BJ (cell line): ENCODE data around the gene SORCS2. TPM values are rescaled to one million over a fixed set of nuclear protein-coding genes. Genes with fewer than 3 reads are reported as not detected.

Source experiments
- CTCF ChIA-PET: fragments of 350-600 bp; formaldehyde crosslinking; extraction: SDS; loops from one replicate; lab custom pipeline; 2021; ENCODE audit warnings: antibody characterized with exemption, inconsistent platforms; lab: Yijun Ruan, JAX
- POLR2A ChIA-PET: fragments of 300-600 bp; sonication (Branson Sonifier 250); formaldehyde crosslinking; extraction: SDS; loops from one replicate; lab custom pipeline; 2021; ENCODE audit warnings: antibody characterized with exemption; lab: Charles Lee
- DNase-seq: peaks from one replicate; pipeline ENCODE4 v3.0.0-alpha.2; 2011; ENCODE audit warnings: low read depth
- H3K27me3 ChIP-seq: 2 replicates; pipeline ENCODE4 v1.6.0; 2011; ENCODE audit warnings: low read length; ENCODE audit not compliant: control insufficient read depth, insufficient read depth
- H3K36me3 ChIP-seq: 2 replicates; pipeline ENCODE4 v1.5.1; 2011; ENCODE audit warnings: low read length; ENCODE audit not compliant: control insufficient read depth, insufficient read depth
- H3K4me3 ChIP-seq: 2 replicates; pipeline ENCODE4 v1.5.1; 2011; ENCODE audit warnings: low read depth, mild to moderate bottlenecking, control low read depth, low read length
- CTCF ChIP-seq: IDR thresholded peaks from 2 replicates; pipeline ENCODE4 v1.5.1; 2011; ENCODE audit warnings: low read depth, mild to moderate bottlenecking, control low read depth, inconsistent platforms, low read length, moderate library complexity; ENCODE audit not compliant: insufficient read depth
- polyA plus RNA-seq: library from polyadenylated mRNA; depleted of rRNA; stranded (reverse); fragments of >200 nt; gene quantifications from 2 replicates; pipeline ENCODE4 v1.2.3, GENCODE V29; 2011

The SORCS2 gene
- polyA plus RNA-seq, 1 experiment, result 0.63 TPM

GRCh38 chr4:7268941-7269340, 76.6 kb downstream of the SORCS2 start:
- Histone ChIP-seq H3K36me3 (no peaks in the 10 kb centered on the region), H3K4me3 (no peak overlapping the region), H3K27me3 (peaks cover 2% of the 10 kb centered on the region)
- POLR2A ChIA-PET, result no interaction called here
- CTCF ChIA-PET, result no interaction called here
- no peak for TF ChIP-seq CTCF
- DNase-seq, result no peak

GRCh38 chr4:7270121-7270520, 77.8 kb downstream of the SORCS2 start:
- POLR2A ChIA-PET, result no interaction called here
- CTCF ChIA-PET, result no interaction called here
- Histone ChIP-seq H3K4me3 (no peak overlapping the region), H3K36me3 (no peaks in the 10 kb centered on the region), H3K27me3 (peaks cover 2% of the 10 kb centered on the region)
- TF ChIP-seq CTCF, result no peak
- DNase-seq, result no peak

GRCh38 chr4:7272404-7272803, 80.1 kb downstream of the SORCS2 start:
- H3K27me3 ChIP-seq, result peaks cover 4% of the 10 kb centered on the region
- ChIA-PET POLR2A (no interaction called here), CTCF (no interaction called here)
- no peak overlapping the region for H3K4me3 ChIP-seq
- TF ChIP-seq CTCF, result no peak
- DNase-seq, result no peak
- no peaks in the 10 kb centered on the region for H3K36me3 ChIP-seq

GRCh38 chr4:7273738-7274297, 81.5 kb downstream of the SORCS2 start:
- Histone ChIP-seq H3K36me3 (no peaks in the 10 kb centered on the region), H3K27me3 (peaks cover 4% of the 10 kb centered on the region), H3K4me3 (no peak overlapping the region)
- ChIA-PET POLR2A (no interaction called here), CTCF (no interaction called here)
- no peak for TF ChIP-seq CTCF
- no peak for DNase-seq

GRCh38 chr4:7275067-7275466, 82.7 kb downstream of the SORCS2 start:
- peaks cover 4% of the 10 kb centered on the region for H3K27me3 ChIP-seq
- CTCF ChIA-PET, result interaction anchor here (1.1 to 1.7 kb wide), 2 partner anchors 8 to 174 kb away, joined by 3 to 6 read pairs; no protein-coding TSS in a partner anchor
- POLR2A ChIA-PET, result no interaction called here
- no peak for TF ChIP-seq CTCF
- H3K4me3 ChIP-seq, result no peak overlapping the region
- no peak for DNase-seq
- H3K36me3 ChIP-seq, result no peaks in the 10 kb centered on the region
